T-helper 2 cell treated with Interferon-gamma antibody and Interleukin-4, amounts not matched to agents 100 ng/mL and 5 ng/mL, for 36 hours (primary cell): Measurements from ENCODE around the gene ZNF479. TPM values are rescaled to one million over a fixed set of nuclear protein-coding genes. Genes with fewer than 3 reads are reported as not detected.
"Not testable (repeated sequence)": the region's sequence is repeated elsewhere in the genome, so short reads cannot be mapped to it uniquely, and the experiment has no call there.

Source experiments
- intact Hi-C: fragments of 100-400 bp; cut with micrococcal nuclease; formaldehyde crosslinking; loops from one replicate; pipeline ENCODE4 v1.15.1; 2023
- total RNA-seq: library from RNA; stranded (reverse); gene quantifications from 2 replicates; pipeline ENCODE4 v1.2.3, GENCODE V29; 2022

ZNF479 gene
- total RNA-seq = not detected in 2 replicates

DNA sequence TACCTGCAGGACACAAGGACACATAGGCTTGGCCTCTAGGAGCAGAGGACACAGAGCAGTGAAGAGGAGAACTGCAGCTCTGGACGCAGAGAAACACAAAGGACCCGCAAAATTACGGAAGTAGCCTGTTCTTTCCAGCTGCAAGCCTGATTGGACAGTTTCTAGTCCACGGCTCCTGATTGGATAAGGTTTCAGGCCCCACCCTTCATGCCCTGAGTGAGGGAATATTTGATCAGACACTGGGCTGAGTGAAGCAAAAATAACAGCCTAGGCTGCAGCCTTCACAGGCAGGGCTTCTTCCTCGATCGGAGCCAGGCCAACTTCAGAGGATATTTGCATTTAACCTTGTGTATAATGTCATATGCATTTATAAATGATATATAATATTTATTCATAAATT is at the start of gene ZNF479:
Gene ZNF479 (minus strand): TSS at position 101 of the 400 bp plus-strand sequence. CDS start 112 bp downstream, outside the sequence.
- intact Hi-C loops = not testable (repeated sequence)

- intact Hi-C loops = no loop called here
Observed at GRCh38 chr7:57182031-57182430, 49.8 kb upstream of the ZNF479 start.

DNA sequence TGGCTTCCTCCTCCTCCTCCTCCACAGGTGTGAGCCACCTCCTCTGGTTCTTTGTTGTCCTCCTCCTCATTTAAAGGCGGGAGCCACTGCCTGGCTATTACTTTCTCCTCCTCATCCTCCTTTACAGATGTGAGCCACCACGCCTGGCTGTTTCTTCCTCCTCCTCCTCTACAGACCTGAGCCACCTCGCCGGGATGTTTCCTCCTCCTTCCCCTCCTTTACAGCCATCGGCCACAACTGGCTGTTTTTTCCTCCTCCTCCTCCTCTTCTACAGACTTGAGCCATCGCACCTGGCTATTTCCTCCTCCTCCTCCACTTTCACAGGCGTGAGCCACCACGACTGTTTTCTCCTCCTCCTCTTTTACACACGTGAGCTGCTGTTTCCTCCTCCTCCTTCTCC is 49.0 kb upstream of the ZNF479 start:
- intact Hi-C loops = no loop called here

GRCh38 chr7:57179776-57180415 is 47.7 kb upstream of the ZNF479 start:
- intact Hi-C loops = no loop called here

GRCh38 chr7:57178768-57179139 is 46.5 kb upstream of the ZNF479 start:
- intact Hi-C loops = no loop called here

GRCh38 chr7:57177856-57178767 is 45.9 kb upstream of the ZNF479 start:
- intact Hi-C loops = no loop called here

DNA sequence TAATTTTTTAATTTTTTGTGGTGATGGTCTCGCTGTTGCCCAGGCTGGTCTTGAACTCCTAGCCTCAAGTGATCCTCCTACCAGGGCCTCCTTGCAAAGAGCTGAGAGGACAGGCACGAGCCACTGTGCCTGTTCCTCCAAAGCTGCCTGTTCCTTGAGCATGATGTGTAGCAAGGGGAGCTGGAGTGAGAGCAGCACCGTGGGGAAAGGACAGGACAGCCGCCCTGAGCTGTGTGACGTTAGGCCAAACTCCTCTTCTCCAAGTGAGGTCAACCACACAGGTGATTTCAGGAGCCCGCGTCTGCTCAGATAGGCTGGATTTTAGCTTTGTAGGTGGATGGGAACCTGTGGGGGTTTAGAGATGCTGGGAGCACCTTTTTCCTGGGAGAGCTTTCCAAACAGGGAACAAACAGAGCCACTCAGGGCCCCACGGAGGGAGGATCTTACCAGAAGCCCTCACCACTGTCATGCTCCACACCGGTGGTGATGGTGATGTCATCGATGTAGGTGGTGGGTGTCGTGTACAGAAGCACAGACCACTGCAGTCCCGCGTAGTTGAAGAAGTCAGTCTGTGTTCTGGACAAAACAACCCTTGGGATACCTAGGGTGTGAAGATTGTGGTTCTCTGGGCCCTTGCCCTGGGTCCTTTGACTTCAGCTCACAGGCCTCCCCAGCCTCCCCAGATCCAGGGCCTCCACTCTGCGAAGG is 44.8 kb upstream of the ZNF479 start:
- intact Hi-C loops = no loop called here

- intact Hi-C loops = no loop called here
Observed at GRCh38 chr7:57165285-57165899, 33.2 kb upstream of the ZNF479 start.

- intact Hi-C loops = not testable (repeated sequence)
Observed at GRCh38 chr7:57120123-57120784, 12.0 kb downstream of the ZNF479 start.
